ENCODE measurements around the gene PPP1R8.
"Not testable (repeated sequence)": the region's sequence is repeated elsewhere in the genome, so short reads cannot be mapped to it uniquely, and the experiment has no call there.

PPP1R8 gene

DNA sequence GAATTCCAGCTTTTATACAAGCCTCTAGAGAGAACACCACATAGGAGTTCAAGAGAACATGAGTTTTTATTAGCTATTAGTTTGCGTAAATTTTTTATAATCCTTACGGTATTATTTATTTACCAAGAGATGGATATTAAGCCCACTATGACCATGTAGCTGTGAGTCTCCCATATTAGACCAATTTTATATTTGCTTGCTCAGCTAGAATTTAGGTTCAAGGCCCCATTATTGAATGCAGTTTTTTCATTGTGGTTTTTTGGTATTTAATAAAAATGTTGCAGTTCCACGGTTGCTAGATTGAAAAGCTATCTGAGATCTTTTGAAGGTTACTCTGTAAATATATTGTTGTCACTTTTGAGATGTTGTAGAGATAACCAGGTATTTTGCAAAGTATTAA, 2.9 kb downstream of the PPP1R8 start:
- DNase-seq: no peak

GRCh38 chr1:27835046-27835445, 4.5 kb downstream of the PPP1R8 start:
- DNase-seq: no peak

GRCh38 chr1:27835501-27835900, 4.9 kb downstream of the PPP1R8 start:
- DNase-seq: no peak

DNA sequence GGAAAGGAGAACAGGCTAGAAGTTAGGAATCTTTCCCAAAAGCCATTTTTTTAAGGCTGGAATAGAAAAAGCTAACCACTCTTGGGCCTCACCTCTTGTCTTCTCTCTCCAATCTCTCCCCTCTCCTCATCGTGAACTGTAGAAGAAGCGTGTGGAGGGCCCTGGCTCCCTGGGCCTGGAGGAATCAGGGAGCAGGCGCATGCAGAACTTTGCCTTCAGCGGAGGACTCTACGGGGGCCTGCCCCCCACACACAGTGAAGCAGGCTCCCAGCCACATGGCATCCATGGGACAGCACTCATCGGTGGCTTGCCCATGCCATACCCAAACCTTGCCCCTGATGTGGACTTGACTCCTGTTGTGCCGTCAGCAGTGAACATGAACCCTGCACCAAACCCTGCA, 19.4 kb downstream of the PPP1R8 start:
- no peak for DNase-seq

- DNase-seq: no peak
These were observed 24.5 kb downstream of the PPP1R8 start for GRCh38 chr1:27855085-27855484.

DNA sequence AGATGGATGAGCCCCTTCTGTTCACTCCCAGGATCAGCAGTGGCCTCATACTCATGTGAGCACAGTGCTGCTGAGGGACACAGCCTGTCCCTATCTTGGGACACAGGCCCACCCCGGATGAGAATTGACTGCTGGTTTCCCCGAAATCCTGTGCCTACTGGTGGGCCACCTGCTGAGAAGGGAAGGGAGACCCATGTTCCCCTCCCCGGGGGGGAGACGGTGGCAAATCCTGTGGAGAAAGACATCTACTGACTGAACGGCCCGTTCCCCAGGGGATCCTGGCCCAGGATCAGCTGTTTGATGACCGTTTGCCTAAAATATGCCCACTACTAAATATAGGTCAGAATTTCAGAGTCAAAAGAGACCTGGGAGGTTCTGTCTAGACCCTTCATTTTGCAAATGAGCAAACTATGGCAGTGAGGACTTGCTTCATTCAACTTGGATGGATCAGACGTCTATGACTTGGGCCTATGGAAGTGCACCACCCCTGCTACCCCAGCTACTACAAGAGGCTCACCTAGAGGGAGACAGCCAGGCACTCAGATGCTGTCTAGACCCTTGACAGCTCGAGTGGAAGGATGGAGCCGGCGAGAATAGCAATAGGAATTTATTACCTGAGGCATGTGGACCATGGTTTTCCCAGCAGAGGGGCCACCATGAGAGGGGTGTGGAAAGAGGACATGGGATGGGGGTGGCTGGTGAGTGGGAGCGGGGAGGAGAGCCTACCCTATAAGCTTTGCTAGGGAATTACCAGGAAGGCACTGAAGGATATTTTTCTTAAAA, 26.2 kb downstream of the PPP1R8 start:
- no peak for DNase-seq

DNA sequence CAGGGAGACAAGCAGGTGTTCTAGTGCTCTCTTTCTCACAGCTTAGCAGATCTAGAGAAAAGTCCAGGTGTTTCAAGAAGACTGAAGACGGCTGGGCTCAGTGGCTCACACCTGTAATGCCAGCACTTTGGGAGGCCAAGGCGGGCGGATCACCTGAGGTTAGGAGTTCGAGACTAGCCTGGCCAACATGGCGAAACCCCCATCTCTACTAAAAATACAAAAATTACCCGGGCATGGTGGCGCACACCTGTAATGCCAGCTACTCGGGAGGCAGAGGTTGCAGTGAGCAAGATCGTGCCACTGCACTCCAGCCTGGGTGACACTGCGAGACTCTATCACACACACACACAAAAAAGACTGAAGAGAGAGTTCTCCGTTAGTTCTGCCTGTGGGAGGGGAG, 27.0 kb downstream of the PPP1R8 start:
- not testable (repeated sequence) for DNase-seq

DNA sequence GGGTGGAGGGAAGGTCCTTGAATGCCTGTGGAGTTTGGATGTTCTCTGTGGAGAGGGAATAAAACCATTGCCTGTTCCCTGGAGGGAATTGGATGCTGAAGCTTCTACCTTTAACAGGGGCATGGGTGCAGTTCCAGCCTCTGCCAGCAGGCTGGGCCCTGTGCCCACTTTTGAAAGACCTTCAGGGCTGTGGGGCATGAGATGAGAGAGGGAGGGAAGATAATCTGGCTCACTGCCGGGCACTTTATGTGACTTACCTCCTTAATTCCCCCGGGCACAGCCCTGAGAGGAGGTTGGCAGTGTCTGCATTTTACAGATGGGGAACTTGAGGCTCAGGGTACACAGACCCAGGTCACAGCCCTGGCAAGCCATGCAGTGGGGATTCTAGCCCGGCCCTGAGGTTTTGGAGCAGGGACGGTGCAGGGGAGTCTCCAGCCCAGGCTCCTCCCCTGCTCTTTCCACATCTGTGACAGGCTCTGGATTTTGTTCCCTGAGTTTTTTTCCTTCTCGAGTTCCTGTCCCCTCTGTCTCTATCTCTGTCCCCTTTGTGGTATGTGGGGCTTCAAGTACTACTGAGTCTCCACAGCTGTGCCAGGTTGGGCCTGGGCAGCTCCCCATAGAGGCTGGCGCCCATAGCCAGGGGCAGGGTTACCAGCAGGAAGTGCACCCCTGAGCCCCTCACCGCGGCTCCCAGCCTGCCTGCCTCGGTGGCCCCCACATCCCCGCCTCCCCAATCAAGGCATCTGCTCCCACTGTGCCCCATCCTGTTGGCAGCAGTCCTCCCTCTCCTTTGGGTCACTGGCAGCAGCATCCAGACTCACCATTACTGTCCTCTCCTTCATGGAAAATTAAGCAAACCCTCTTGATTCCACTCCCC, 27.7 kb downstream of the PPP1R8 start:
- peak; percentile 81 for DNase-seq

- no peak for DNase-seq
These were observed 28.5 kb downstream of the PPP1R8 start for GRCh38 chr1:27858949-27859576.

- no peak for DNase-seq
These were observed 30.9 kb downstream of the PPP1R8 start for GRCh38 chr1:27861436-27861835.

- DNase-seq: no peak
These were observed 31.4 kb downstream of the PPP1R8 start for GRCh38 chr1:27862004-27862403.

DNA sequence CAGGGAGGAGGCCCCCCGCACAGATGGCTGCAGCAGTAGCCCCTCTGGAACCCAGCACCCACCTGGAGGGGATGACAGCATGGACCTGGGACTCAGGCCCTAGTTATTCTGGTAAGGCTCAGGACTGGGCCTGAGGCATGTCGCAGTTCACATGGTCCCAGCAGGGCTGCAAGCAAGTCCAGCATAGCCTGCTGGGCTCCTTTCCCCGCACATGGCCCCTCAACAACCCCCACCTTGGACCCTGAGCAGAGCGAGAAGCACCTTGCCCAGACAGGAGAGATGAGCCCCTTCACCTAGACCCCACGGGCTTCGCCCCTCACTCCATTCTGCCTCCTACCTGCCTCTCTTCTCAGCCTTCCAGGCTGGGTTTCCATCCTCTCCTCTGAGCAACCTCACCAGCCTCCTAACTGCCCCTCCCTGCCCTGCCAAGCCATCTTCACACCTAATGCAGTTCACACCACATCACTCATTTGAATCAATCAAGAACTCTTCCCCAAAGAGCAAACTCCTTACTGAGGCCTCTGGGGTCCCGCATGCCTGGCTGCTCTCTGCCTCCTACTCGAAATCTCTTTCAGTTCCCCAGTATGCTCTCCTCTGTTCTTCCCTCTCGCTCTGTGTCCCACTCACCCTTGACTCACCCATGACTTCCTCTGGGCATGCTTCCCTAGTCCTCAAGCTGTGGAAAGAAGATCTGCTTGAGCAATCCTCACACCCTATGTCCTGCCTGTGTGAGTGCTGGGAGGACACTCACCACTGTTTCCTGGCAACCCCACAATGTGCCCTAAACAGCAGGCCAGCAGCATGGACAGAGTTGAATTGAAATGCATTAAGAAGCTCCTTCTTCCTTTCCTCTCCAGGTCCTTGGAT, 32.3 kb downstream of the PPP1R8 start:
- peak; percentile 82 for DNase-seq

GRCh38 chr1:27863538-27863915, 32.9 kb downstream of the PPP1R8 start:
- peak; percentile 66 for DNase-seq

GRCh38 chr1:27864264-27864895, 33.8 kb downstream of the PPP1R8 start:
- peak; percentile 69 for DNase-seq

DNA sequence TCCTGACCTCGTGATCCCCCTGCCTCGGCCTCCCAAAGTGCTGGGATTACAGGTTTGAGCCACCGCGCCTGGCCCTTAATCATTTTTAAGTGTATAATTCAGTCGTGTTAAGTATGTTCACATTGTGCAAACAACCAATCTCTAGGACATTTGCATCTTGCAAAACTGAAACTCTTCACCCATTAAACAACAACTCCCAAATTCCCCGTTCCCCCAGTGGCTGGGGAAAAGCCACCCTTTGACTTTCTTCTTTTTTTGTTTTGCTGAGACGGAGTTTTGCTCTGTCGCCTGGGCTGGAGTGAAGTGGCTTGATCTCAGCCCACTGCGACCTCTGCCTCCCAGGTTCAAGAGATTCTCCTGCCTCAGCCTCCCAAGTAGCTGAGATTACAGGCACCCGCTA, 35.2 kb downstream of the PPP1R8 start:
- DNase-seq: no peak

- DNase-seq: no peak
These were observed 38.0 kb downstream of the PPP1R8 start for GRCh38 chr1:27868556-27868931.

- peak; percentile 67 for DNase-seq
These were observed 38.5 kb downstream of the PPP1R8 start for GRCh38 chr1:27868932-27869718.

- DNase-seq: no peak
These were observed 39.1 kb downstream of the PPP1R8 start for GRCh38 chr1:27869719-27870085.

DNA sequence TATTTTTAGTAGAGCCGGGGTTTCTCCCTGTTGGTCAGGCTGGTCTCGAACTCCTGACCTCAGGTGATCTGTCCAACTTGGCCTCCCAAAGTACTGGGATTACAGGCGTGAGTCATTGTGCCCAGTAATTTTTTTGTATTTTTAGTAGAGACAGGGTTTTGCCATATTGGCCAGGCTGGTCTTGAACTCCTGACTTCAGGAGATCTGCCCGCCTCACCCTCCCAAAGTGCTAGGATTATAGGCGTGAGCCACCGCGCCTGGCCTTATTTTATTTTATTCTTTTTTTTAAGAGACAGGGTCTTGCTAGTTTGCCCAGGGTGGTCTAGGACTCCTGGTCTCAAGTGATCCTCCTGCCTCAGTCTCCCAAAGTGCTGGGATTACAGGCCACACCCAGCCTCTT, 40.5 kb downstream of the PPP1R8 start:
- DNase-seq: not testable (repeated sequence)

- peak; percentile 78 for DNase-seq
These were observed 41.6 kb downstream of the PPP1R8 start, which contains the start of gene THEMIS2 for GRCh38 chr1:27872059-27872801. Gene THEMIS2 (plus strand): TSS chr1:27872544. CDS start chr1:27872572, 28 bp downstream.
